Measurements from ENCODE around the gene JAKMIP1.
"Not testable (repeated sequence)": the region's sequence is repeated elsewhere in the genome, so short reads cannot be mapped to it uniquely, and the experiment has no call there.

JAKMIP1 gene

DNA sequence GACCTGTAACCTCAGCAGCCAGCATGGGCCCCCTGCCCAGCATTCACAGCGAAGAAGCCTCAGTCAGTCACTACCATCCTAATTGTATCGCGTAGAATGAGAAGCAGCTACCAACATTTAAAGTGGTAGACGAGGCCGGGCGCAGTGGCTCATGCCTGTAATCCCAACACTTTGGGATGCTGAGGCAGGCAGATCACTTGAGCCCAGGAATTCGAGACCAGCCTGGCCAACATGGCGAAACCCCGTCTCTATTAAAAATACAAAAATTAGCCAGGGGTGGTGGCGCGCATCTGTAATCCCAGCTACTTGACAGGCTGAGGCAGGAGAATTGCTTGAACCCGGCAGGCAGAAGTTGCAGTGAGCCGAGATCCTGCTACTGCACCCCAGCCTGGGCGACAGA lies 59.3 kb downstream of the JAKMIP1 start:
- DNase-seq: not testable (repeated sequence)

DNA sequence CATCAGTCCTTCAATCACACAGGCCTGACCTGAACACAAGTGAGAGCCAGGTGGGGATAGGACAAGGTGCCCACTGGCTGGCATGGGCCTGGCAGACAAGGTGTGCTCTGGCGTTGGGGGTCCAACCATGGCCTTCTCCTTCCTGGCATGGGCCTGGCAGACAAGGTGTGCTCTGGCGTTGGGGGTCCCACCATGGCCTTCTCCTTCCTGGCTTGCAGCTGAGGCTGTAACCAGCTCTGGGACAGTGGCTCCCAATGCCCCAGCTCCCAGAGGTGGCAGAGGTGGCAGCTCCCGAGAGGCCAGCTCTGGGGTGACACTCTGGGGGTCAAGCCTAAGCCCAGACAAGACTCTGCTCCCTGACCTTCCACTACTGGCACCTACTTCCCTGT lies 62.6 kb downstream of the JAKMIP1 start:
- no peak for DNase-seq

DNA sequence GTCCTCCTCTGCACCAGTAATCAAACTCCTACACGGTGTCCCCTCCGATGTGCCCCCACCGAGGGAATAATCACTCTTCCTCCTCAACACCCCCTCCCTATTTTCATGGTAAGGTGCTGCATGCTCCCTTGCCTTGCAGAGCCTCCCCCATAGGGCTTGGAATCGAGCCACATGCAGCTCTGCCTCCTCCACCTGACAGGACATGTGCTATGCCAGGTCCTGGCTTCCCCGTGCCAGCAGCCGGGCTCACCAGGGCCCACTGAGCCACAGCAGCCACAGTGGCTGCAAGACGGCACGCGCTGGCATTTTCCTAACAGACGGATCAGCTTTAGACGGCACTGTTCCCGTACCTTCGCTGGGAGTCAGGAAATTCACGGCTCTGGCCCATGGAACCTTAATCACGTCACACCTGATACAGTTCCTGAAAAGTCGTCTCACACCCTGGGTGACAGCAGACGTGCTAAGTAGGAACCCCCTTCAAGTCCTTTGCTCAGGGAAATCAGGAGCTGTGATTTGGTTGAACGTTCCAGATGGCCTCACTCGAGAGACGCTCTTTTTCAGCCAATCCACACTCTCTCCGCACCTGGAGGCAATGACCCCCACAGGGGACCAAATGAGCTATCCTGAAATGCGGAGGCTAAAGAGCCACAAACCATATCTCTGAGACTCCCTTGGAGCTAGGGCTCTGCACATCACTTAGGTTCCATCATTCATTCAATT lies 63.2 kb downstream of the JAKMIP1 start:
- no peak for DNase-seq

DNA sequence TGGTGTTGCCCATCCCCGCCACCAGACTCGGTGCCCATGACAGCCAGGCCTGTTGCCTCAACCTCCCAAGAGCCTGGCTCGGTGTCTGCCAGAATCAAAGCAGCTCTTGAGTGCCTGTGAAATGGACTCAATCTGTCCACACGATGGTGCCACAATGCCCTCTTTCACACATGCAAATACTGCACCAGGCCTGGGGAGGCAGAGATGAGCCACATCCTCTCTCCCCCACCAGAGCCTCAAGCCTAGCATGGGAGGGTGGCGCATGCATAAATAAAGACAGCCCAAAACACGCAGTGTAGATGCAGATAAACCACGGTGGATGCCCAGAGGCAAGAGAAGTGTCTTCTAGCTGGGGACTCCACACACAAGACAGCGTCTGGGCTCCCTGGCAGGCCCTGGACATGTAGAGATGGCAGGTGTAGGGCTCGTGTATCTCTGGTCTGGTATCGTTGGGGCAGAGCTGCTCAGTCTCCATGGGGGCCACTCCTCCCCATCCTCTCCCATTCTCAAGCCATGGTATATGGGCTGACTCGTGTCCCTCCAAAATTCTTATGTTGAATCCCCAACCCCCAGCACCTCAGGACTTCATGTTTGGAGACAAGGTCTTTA lies 65.6 kb downstream of the JAKMIP1 start:
- no peak for DNase-seq

DNA sequence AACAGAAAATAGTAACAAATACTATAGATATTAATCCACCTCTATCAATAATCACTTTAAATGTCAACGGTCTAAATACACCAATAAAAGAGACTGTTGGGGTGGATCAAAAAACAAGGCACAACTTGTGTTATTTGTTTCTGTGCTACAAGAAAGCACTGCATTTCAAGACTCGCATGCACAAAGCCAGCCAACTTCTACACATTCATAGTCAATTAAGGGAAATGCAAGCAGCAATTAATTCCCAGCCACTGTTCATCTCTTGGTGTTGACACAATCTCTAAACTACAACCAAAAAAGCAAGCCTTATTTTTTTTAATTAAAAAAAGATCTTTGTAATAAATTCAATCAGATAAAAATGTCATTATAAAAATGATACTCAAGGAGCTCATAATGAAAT lies 67.6 kb downstream of the JAKMIP1 start:
- no peak for DNase-seq

DNA sequence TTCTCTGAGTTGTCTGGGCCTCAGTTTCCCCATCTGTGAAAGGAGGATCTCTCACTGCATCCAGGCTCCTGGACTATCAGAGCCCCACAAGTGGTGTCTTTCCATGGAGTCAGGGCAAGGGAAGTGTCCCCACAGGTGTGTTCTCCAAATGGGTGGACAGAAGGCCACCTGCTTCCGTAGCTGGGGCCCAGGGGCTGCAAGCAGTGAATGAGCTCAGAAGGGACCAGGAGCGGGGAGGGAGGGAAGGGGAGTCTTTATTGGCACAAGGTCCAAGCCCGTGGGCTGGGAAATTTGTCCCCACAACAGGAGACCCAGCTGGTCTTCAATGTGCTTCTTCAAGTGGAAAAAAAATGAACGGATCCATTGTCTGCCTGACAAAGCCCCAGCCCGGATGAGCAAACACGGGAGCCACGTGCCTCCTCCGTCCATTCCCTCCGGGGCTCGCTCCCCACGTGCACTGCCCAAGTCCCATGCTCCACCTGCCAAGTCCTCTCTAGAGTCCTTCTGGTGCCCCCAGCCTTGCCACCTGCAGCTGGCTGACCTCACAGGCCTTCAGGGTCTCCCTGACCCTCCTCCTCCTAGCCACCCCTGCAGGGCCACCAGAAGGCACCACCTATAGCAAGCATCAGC lies 72.0 kb downstream of the JAKMIP1 start:
- no peak for DNase-seq

DNA sequence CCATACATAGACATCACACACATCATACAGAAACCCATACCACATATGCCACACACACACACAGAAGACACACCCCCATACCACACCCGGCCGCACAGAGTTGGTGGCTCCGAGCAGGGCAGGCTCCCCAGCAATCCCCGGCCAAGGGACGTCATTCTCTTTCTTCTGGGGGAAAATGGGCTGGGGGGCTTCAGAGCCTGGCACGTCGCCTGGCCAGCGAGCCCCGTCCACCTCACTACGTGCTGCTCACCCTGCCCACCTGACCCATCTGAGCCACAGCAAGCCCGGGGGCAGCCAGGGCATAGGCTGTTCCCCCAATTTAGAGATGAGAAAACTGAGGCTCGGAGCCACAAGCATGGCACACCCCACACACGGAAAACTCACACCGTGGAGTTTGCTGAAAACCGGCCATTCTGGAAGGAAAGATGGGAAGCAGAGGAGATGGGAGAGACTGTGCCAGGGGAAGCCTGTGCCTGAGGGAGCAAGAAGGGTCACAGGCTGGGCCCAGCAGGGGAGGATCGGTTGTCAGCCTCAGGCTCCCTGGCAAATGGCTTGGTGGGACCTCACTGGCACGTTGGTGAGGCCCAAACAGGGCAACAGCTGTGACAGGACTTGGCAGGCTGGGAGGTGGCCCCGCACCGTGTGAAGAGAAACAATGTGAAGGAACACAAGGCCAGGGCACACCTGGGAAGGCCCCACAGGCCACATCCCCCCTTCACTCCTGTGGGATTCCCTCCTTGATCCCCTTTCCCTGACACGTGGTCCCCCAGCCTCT lies 73.2 kb downstream of the JAKMIP1 start:
- no peak for DNase-seq

DNA sequence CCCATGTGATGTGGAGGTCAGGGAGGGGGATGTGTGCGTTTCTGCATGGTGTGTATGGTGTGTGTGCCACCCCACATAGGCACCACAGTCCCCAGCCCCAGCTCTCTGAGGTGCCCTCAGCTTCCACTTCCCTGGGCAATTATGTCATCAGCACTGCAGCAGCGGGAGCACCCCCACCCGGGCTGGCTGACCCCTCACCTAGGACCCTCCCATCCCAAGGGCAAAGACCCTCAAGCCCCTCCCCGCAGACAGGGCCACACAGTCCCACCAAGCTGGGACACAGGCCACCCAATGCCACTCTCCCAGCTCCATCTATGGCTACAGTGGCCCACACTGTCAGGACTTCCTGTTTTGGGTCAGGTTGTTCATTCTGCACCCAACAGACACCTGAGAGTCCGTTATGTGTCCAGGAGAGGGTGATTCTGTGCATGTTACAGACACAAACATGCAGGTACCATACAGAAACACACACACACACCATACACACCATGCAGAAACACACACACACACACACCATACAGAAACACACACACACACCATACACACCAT lies 75.2 kb downstream of the JAKMIP1 start:
- DNase-seq: no peak

DNA sequence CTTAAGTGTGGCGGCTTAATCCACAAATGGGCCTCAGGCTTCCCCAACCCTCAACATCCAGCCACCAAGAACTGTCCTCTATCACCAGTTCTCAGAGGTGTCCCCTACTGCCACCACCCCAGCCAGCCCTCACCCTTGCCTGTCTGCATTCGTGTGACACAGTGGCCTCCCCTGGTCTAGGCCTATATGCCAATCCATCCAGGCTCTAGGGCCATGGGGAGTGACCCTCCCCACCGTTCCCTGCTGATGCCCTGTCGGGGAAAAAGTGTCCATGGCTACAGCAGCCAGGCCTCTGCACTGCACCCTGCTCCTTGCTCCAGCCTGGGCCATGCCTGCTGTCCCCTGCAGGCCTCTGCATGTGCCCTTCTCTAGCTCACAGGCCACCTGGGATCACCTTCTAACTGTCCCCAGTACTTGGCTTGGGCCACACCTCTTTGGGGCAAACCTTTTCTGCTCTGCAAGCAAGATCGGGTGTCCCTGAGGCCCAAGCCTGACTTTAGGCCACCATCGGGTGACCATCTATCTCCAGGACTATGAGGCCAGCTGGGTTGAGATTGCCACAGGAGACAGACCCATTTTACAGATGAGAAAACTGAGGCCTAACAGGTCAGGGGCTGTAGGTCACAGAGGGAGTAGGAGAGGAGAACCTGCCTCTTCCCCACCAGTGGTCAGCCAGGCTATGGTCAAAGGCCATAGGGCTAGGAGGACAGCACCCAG lies 75.8 kb downstream of the JAKMIP1 start:
- no peak for DNase-seq

DNA sequence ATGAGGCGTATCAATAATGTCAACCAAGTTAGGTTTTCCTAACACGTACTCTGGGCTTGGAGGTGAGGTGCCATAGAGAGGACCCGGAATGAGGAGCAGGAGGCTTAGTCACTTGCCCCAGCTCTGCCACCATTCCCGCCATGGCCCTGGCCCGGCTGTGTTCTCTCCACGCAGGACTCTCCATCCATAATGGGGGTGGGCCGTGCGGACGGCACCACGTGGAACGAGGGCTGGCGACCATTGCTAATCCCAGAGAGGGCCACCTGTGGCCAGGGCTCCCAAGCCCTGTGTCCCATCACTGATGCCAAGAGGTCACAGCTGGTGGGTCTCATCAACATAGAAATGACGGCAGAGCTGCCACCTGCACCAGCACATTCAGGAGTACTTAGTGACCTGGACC lies 76.4 kb downstream of the JAKMIP1 start:
- DNase-seq: no peak

DNA sequence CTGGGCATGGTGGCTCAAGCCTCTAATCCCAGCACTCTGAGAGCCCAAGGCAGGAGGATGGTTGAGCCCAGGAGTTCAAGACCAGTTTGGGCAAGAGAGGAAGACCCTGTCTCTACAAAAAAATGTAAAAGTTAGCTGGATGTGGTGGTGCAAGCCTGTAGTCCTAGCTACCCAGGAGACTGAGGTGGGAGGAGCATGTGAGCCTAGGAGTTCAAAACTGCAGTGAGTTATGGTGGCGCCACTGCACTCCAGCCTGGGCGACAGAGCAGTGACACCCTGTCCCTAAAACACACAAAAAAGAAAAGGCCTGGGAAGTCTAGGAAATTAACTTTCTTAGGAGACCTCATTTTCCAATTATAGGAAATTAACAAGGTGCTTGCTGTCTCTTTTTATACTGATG lies 76.8 kb downstream of the JAKMIP1 start:
- DNase-seq: no peak

DNA sequence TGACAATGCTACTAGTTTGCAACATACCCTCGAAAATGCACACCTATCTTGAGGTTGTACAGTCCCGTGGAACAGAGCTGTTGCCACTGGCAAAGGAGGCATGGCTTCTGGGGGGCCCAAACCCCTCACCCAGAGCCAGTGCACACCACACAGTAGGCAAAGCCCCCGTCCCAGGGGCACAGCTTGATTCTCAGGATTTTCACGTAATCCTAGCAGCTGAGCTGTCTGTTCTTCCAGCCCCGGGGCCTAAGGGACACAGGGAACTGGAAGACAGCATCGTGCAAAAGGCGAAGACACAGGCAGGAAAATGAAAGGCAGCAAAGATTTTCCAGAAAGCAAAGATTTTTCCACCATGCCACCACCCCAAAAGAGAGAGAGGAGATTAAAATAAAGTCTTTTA lies 77.2 kb downstream of the JAKMIP1 start:
- DNase-seq: no peak

DNA sequence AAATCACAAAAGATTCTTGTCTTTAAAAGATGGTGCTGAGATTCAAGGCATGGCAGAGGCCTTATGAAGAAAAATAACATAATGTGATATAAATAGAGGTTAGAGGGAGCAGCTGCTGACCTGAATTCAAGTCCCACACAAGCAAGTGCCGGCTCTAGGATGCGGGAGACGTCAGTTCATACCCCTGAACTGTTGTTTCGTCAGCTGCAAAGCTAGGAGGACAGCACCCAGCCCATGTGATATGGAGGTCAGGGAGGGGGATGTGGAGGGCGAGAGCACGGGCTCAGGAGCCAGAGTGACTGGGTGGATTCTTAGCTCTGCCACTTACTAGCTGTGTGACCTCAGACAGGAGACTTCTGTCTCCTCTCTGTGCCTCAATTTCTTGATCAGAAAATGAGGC lies 77.9 kb downstream of the JAKMIP1 start:
- no peak for DNase-seq

DNA sequence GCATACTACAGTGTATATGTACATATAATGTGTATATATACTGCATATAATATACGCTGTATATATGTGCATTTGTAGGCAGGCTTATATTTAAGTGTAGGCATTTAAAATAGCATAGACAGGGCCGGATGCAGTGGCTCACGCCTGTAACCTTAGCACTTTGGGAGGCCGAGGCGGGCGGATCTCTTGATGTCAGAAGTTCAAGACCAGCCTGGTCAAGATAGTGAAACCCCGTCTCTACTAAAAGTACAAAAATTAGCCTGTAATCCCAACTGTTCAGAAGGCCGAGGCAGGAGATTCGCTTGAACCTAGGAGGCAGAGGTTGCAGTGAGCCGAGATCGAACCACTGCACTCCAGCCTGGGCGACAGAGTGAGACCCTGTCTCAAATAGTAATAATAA lies 78.4 kb downstream of the JAKMIP1 start:
- no peak for DNase-seq

DNA sequence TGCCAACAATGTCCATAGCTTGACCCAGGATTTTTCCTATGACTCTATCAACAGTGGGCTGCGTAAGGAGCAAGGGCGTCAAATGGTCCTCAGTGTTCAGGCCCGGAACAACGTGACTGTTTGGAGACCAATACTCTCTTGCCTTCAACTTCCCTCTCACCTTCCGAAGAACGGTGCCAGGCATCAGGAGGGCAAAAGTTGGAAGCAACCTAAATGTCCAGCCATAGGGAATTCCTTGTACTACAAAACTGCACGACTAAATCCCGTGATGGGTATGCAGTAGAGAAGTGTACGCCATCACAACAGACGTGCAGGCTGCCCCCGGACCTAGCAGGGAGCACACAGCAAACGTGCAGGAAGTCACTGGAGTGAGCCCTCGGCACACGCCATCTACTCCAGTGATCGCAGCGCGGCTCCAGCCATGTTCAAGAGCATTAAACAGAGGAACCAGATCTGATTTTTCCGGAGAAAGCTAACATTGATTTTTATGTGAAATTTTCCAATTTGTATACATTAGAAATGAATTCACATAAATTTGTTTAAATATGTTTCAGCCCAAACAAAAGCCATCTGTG lies 79.0 kb downstream of the JAKMIP1 start:
- no peak for DNase-seq

DNA sequence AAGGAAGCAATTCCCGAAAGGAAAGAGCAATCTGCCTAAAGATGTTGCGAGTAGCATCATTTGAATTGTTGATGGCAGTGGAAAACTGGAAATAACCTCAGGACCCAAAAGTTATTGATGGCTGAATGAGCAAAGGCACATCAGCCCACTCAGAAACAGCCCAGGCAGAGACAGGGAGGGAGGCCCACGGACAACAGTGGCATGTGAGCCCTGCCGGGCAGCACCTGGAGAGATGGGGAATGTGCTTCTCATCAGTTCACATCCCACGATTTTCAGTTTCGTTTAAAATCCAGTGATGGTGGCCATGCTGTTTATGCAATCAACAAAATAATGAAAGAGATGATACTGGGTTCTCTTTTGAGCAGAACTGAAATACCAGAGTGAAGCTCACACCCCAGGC lies 80.0 kb downstream of the JAKMIP1 start:
- DNase-seq: no peak

DNA sequence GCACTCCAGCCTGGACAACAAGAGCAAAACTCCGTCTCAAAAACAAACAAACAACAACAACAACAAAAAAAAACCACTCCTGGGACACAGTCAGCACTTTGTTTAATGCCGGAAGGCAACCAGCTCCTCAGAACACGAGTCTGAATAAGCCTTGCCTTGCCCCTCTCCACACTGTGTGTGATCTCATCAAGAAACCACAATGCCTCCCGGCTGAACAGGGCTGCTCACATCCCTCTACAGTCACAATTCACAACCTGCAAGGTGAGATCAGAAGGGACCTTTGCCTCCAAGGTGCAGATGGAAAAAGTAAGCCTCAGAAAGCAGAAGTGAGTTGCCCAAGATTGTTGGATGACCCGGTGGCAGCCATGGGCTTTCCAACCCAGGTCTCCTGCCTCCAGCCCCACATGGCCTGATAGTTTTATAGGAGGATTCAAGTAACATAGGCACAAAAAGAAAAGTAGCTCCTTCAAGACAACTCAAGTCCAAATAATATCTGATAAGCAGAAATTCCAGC lies 80.8 kb downstream of the JAKMIP1 start:
- DNase-seq: no peak

DNA sequence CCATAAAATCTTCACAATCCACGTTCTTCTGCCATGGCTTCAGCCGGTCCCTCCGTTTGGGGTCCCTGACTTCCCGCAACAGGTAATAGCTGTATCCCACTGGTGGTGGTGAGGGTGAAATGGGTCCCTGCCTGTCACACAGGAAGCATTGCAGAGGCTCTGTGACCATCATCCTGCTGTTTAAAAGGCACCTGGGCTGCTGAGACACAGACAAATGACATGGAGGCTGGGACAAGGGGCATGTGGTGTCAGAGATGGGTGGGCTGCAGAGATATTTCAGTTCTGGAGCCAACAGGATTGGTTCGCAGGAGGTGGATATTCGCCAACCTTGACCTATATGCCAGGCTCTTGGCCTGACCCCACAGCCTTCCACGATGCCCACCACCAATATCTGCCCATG lies 82.1 kb downstream of the JAKMIP1 start:
- no peak for DNase-seq

DNA sequence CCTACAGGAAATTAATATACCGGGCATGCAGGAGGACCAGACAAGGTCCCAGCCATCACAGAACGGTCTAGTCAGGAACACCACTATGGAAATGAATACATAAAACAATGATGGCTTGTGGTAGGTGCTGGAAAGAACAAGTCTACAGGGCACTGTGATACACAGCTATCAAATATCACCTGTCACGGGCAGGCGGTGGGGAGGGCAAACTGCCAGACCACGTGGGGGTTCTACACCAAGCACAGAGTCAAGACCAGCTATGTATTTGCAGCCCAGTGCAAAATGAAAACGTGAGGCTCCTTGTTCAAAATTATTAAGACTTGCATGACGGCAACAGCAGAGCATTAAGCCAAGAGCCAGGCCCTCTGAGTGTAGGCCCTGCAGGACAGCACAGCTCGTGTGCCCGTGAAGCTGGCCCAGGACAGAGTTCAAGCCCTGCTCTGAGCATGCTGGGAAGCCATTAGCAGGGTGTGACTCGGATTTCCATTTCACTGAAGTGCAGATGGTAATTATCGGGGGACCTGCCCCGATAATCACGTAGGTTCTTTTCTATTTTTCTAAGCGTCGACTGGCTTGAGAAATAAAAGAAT lies 83.6 kb downstream of the JAKMIP1 start:
- DNase-seq: no peak

DNA sequence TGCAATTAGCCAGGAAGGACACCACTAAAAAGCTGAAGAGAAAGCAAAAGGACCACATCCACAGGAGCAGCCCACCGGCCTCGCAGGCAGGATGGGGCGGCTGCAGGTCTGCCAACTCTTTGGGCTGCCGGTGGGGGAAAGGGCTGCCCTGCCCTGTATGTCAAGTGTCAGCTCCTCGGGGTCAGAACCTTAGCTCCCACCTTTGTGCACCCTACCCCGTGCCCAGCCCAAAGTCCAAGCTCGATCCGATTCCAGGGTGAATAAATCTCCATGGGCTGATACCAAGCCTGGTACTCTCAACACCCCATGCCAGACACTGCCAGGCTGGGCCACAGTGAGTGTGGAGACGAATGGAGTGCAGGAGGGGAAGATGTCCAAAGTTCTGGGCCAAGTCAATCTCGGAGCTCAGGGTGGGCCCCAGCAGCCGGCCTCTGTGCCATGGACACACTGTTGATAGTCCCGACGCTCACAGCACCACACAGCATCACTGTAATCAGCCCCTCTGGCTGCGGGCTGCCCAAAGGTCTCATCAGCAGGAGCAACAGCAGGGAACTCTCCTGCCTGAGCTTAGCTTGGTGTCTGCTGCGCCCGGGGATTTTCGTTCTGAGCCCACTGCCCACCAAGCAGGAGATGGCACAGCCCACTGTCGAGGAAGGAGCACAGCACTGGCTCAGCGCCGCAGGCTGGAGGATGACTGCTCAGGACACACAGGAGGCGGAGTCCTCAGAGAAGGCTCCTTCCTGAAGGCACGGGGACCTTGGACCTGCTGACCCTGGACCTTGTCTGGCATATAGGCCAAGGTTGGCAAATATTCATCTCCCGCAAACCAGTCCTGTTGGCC lies 84.4 kb downstream of the JAKMIP1 start:
- no peak for DNase-seq

DNA sequence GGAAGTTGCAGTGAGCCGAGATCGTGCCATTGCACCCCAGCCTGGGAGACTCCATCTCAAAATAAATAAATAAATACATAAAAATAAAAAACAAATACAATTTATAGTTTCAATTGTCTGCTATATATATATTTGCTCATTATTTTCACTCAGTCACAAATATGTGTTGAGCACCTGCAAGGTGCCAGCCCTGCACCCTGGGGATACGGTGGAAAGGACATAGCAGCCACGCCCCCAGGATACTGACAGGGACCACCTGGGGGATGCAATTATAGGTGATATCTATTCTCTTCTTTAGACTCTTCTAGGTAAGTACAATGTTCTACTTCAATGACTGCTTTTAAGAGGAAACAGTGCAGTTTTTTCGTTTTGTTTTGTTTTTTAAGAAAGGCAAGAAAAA lies 85.0 kb downstream of the JAKMIP1 start:
- no peak for DNase-seq

Data from GOT3 (cell line).